HTERT RPE-1 (cell line): ENCODE measurements around the gene MOB2.

Source experiments
- in situ Hi-C: fragments of 300-500 bp; cut with MboI; formaldehyde crosslinking; loops from 4 replicates; pipeline ENCODE4 v1.14.3; 2020; ENCODE audit warnings: low sequenced_read_pairs

Gene MOB2

DNA sequence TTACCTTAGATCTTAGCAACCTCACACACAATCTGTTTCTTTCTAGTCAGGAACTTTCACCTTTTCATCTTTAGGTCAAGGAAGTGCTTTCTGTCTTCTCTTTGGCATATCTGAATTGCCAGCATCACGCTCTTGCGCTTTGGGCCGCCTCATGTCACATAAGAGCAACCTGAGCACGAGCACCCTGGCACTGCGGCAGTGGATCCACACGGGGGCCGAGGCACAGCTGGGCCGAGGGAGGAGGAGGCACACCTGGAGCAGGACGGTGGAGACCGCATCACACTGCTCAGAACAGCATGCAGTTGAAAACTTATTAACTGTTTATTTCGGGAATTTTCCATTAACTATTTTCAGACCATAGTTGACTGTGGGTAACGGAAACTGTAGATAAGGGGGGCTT is 10.7 kb downstream of the MOB2 start:
- in situ Hi-C loops, result no loop called here

DNA sequence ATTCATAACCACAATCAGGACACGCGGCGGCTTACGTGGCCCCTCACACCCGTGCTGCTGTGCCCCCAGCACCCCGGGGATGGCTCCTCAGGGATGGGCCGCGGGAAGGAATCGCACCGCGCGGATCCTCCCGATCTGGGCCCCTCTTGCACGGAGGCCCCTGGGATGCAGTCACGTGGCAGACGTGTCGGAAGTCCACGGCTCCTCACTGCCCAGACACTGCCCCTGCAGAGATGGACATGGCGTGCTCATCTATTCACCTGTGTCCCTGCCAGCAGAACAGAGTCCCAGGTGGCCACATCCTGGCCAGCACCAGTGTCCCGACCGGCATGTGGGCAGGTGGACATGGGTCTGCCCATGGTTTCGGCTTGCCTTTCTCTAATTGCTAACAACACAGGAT is 12.8 kb downstream of the MOB2 start:
- in situ Hi-C loops, result no loop called here

- in situ Hi-C loops, result no loop called here
Measured at GRCh38 chr11:1473011-1473628, 13.5 kb downstream of the MOB2 start.

DNA sequence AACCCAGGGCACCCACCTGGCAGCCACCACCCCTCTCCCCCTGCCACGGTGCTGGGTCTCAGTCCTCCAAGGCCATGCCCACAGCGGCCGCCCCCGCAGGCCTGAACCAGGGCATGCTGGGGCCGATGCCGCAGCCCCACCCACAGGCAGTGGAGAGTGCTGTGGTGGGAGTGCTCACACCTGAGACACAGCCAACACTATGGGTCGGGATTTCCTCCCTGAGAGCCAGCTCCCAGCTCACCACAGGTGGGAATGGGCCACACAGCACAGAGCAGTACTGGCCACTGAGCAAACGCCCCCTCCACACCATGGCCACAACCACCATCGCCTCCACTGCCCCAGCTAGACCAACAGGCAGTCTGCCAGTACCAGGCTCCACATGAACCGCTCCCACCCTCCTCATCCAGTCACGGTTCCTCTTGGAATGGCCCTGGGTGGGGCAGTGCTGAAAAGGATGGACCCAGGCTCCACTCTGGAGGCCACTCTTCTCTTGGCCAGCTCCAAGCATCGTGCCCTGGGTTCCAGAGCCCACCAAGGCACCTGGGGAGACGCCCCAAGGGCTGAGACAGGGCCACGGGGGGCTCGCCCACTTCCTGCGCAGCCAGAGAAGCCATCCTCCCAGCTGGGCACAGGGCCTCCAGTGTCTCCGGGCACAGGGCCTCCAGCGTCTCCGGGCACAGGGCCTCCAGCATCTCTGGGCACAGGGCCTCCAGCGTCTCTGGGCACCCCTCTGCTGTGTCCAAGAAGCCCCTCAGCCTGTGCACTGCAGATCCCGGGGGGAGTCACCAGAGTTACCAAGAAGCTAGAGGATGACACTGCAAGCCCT is 14.2 kb downstream of the MOB2 start:
- in situ Hi-C loops, result no loop called here

GRCh38 chr11:1471736-1472135 is 14.8 kb downstream of the MOB2 start:
- in situ Hi-C loops, result no loop called here

DNA sequence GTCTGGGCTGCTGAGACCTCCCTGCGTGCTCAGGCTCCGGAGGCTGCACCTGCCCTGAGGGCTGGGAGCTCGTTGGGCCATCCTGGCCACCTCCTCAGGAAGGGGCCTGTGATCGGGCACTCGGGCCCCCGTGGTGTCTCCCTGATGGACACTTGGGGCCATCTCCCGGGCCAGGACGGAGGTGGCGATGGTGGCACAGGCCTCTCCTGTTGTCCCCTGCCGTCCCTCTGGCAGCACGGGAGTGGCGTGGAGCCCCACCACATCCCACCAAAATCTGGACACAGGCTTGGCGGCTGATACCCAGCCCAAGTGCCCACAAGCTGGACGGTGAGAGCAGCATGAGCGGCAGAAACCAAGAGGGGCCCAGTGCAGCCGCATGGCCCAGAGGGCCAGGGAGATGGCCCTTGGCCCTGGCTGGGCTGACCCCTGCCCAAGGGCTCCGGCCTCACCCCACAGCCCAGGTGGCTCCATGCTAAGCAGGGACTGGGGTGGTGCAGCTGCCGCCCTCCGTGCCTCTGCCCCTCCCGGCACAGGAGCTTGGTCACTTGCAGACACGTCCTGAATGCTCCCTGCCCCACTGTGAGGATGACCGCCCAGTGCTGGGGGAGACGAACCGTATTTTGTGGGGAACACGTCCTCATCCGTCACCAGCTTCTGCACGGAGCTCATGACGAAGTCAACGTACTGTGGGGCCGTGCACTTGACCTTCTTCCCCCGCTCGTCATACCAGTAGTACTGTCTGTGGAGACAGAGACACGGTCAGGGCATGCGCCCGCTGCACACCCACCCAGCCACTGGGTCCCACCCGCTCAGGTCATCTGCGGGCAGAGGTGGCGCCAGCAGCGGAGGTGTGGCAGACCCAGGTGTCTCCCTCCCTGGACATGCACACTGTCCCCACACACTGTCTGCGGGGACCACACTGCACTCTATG is 15.6 kb downstream of the MOB2 start:
- in situ Hi-C loops, result no loop called here

GRCh38 chr11:1469911-1470680 is 16.5 kb downstream of the MOB2 start:
- in situ Hi-C loops, result no loop called here

DNA sequence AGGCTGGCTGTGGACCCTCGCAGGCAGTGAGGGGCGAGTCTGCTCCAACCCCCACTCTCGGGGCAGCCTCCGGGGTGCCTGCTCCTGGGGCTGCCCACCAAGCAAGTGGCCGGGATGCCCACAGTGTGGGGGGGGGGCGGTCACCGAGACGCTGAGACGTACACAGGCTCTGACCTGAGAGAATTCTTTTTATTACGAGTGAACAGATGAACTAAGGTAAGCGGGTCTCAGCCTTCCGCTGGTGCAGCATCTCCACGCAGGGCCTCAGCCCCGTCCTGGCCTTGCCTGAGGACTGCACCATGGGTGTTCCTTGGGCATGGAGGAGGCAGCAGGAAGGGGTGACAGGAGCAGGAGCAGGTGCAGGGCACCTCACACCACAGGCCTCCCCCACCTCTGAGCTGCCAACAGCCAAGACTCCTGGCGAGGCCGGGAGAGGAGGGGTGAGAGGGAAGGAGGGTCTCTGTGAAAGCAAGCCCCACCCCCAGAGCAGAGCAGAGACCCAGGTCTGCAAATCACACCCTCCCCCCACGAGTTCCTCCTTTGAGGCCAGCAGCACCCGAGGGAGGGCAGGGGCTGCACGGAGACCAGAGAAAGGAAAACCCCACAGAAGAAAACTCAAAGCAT is 17.2 kb downstream of the MOB2 start:
- in situ Hi-C loops, result no loop called here

GRCh38 chr11:1468473-1469066 is 18.0 kb downstream of the MOB2 start:
- in situ Hi-C loops, result no loop called here

DNA sequence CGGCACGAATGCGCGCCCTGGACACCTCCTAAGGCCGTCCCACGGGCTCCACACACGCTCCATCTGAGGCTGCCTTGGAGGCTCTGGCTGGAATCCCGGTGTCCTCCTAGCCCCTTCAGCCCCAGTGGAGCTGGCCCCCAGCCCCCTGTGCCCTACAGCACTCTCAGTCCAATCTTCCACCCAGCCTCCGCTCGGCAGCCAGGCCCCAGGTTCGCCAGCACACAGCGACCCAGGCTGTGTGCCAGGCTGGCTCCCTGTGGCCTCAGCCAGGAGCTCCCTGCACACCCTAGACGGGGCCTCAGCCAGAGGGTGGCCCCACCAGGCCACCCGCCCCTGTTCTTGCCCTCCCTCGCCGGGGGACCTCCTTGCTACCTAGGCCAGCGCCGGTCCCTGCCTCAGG is 18.6 kb downstream of the MOB2 start:
- in situ Hi-C loops, result no loop called here

- in situ Hi-C loops, result no loop called here
Measured at GRCh38 chr11:1467270-1467669, 19.3 kb downstream of the MOB2 start.

DNA sequence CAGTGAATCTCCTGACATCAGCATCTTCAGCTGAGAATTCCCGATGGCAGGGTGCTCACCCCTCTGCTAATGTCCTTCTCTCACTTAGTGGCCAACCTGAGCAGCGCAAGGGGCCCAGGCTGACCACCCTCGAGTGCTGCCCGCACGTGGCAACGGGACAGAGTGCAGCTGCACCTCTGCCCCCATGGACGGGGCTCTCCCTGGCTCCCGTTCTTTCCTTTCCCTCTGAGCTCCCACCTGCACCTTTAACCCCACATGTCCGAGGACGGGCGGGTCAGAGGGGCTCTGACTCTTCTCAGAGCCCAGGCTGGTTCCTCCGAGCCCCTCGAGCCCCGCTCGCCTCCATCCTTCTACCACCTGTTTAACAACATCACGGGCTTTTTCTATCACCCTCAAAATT is 19.8 kb downstream of the MOB2 start:
- in situ Hi-C loops, result no loop called here

GRCh38 chr11:1463056-1463455 is 23.5 kb downstream of the MOB2 start:
- in situ Hi-C loops, result no loop called here

GRCh38 chr11:1462698-1462975 is 23.9 kb downstream of the MOB2 start:
- in situ Hi-C loops, result no loop called here

GRCh38 chr11:1461826-1462697 is 24.5 kb downstream of the MOB2 start:
- in situ Hi-C loops, result no loop called here

GRCh38 chr11:1460986-1461825 is 25.4 kb downstream of the MOB2 start:
- in situ Hi-C loops, result no loop called here

GRCh38 chr11:1460396-1460985 is 26.1 kb downstream of the MOB2 start:
- in situ Hi-C loops, result no loop called here
